ENCODE data around the gene NTM.

The NTM gene

DNA sequence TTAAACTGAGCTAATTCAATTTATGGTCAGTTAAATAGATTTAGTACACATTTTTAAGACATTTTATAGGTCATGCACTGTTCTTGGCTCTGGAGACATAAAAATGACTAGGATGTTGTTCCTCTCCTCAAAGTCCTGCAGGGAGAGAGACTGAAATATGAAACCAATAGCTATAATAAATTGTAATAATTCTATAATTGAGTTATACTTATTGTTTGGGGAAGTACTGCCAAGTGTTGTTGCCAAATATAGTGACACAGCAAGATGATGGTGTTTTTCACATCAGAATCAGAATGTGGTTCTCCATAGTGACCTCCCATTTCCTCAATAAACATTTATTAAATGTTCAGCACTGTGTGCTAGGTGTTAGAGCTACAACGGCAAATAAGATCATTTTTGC is 470.6 kb downstream of the NTM start:
- TF ChIP-seq, protein P1, sequence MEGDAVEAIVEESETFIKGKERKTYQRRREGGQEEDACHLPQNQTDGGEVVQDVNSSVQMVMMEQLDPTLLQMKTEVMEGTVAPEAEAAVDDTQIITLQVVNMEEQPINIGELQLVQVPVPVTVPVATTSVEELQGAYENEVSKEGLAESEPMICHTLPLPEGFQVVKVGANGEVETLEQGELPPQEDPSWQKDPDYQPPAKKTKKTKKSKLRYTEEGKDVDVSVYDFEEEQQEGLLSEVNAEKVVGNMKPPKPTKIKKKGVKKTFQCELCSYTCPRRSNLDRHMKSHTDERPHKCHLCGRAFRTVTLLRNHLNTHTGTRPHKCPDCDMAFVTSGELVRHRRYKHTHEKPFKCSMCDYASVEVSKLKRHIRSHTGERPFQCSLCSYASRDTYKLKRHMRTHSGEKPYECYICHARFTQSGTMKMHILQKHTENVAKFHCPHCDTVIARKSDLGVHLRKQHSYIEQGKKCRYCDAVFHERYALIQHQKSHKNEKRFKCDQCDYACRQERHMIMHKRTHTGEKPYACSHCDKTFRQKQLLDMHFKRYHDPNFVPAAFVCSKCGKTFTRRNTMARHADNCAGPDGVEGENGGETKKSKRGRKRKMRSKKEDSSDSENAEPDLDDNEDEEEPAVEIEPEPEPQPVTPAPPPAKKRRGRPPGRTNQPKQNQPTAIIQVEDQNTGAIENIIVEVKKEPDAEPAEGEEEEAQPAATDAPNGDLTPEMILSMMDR (IDR thresholded peaks at IDR 0.05; ENCODE audit: insufficient read depth, missing control alignments), result no peak
- FAIRE-seq, result no peak
- no peak for DNase-seq (ENCODE audit: insufficient read length, low spot score)

DNA sequence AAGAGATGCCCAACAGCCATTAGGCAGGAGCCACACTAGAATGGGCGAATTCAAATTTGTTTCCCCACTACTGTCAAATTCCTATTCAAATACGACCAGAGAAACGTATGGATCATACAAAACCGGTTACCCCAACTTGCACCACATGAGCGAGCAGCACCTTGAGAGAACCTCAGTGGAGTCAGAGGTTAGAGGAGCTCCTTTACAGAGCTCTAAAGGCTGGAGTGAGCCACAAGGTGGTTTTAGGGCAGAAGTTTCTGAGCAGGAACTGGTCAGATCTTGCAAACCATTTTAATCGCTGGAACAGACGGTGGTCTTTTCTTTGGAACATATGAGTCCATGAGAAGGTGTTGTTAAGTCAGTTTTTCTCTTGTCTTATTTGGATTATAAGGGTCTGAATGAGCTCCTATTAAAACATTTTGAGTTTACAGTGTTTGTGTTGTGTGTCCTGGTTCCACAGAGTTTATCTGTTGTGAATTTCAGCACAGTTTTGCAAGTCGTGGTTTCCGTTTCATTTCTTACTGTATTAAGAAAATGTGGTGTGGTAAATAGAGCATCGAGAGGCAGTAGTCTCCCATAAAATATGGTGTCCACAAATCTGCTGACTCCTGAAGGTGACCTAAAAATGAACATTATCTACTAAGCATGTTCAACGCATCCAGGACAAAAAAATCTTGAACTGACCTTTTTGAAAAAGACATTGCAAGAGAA is 471.7 kb downstream of the NTM start:
- TF ChIP-seq, protein P1 (IDR thresholded peaks at IDR 0.05; ENCODE audit: insufficient read depth, missing control alignments), result no peak
- DNase-seq (ENCODE audit: insufficient read length, low spot score) (no peak), FAIRE-seq (no peak)

DNA sequence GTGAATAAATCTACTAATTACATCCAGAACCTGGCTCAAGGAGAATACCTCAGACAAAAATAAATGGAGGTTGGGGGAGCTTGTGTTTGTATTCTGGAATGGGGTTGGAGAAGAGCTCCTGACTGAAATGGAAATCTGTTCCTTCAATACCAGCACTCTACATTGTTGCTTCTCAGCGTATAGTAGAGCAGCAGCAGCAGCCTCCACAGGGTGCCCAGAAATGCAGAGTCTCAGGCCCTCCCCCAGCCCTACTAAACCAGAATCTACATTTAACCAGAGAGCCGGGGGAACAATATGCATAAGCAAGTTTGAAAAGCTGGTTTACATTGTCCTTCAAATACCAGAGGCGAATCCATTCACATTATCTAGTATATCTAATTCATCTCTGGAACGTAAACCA is 474.8 kb downstream of the NTM start:
- DNase-seq (ENCODE audit: insufficient read length, low spot score), result no peak
- TF ChIP-seq, protein P1 (IDR thresholded peaks at IDR 0.05; ENCODE audit: insufficient read depth, missing control alignments), result no peak

DNA sequence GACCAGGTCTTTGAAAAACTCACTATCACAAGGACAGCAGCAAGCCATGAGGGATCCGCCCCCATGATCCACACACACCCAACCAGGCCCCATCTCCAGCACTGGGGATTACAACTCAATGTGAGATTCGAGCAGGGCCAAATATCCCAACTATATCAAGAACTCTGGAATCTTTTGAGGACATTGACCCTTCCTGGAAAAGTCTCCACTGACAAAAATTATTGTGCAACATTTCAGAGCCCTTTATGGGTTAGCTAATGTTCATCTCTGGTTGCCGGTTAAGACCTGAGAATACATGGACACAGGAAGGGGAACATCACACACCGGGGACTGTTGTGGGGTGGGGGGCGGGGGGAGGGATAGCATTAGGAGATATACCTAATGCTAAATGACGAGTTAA is 479.1 kb downstream of the NTM start:
- TF ChIP-seq, protein P1 (IDR thresholded peaks at IDR 0.05; ENCODE audit: insufficient read depth, missing control alignments), result no peak
- DNase-seq (ENCODE audit: insufficient read length, low spot score) (no peak), FAIRE-seq (no peak)

More for the DNA sequence above, 474.8 kb downstream of the NTM start:
- no peak for FAIRE-seq

DNA sequence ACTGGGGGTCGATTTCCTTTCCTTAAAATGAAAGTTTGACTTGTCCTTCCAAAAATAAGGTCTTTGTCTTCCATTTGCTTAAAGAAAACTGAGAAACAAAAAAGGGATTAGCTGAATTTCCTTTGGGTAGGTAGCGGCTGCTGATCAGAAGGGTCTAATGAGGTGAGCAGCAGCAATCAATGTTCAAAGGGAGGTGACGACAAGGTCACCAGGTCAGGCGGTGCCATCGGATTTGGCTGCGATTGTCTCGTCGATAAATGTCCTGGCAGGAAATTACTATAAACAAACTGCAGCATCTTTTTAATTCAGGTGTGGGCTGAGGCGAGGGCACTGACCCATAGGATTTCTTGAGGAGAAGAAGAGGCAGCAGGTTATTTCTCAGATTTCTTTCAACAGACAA is 480.1 kb downstream of the NTM start:
- TF ChIP-seq, protein P1 (IDR thresholded peaks at IDR 0.05; ENCODE audit: insufficient read depth, missing control alignments), result no peak
- DNase-seq (ENCODE audit: insufficient read length, low spot score) (no peak), FAIRE-seq (no peak)

DNA sequence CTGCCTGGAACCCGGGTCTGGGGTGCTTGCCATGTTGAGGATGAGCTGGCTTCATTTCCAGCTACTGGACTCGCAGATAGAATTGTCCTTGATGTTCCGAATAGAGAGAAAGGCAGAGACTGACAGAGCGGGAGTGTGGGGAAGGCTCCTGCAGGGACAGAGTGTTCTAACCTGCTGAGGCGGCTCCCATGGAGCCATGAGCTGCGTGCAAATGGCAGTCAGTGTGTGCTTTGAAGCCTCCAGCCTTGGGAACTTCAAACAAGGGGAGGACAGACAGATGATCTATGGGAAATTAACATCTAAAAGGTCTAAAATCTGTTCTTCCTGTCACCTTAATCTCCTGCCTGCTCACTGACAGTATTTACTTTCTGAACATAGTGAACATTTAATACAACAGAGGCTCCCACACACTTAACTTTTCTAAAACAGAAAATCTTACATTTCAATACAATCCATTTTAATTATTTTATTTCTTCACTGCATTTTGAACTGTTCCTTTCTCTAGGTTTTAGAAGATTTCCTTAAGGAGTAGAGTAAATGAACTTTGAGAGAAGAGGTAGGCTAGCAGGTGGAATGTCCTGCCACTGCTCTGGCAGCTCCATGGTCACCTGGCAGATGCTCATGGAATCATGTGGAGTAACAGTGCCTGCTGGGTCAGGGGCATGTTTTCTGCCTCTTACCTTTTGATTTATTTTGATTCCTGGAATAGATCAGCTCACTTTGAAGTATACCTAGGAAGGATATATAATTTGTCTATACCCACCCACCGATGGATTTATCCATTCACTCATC is 481.7 kb downstream of the NTM start:
- FAIRE-seq (no peak), DNase-seq (ENCODE audit: insufficient read length, low spot score) (no peak)

More for the DNA sequence above, 481.7 kb downstream of the NTM start:
- TF ChIP-seq, protein P1 (IDR thresholded peaks at IDR 0.05; ENCODE audit: insufficient read depth, missing control alignments), result no peak
